ENCODE results near the gene RTKN. TPM values are rescaled to one million over a fixed set of nuclear protein-coding genes. Genes with fewer than 3 reads are reported as not detected.
A peak's percentile ranks its signal among the peaks of the same experiment; 100 is the strongest.

Gene RTKN
- total and polyA plus RNA-seq, 3 experiments from 2014 or later, result 1.1 to 1.4 (median 1.2) TPM

- peaks cover 0 to 37% (median 6%) of the 10 kb centered on the region in 3 donors for H3K36me3 Mint-ChIP-seq
- H3K4me3 Mint-ChIP-seq, result peak overlapping the region in 2 of 7 donors; percentile 36 to 71
- no peaks in the 10 kb centered on the region for H3K9me3 Mint-ChIP-seq
These were observed 60.0 kb downstream of the RTKN start for GRCh38 chr2:74381751-74382150.

DNA sequence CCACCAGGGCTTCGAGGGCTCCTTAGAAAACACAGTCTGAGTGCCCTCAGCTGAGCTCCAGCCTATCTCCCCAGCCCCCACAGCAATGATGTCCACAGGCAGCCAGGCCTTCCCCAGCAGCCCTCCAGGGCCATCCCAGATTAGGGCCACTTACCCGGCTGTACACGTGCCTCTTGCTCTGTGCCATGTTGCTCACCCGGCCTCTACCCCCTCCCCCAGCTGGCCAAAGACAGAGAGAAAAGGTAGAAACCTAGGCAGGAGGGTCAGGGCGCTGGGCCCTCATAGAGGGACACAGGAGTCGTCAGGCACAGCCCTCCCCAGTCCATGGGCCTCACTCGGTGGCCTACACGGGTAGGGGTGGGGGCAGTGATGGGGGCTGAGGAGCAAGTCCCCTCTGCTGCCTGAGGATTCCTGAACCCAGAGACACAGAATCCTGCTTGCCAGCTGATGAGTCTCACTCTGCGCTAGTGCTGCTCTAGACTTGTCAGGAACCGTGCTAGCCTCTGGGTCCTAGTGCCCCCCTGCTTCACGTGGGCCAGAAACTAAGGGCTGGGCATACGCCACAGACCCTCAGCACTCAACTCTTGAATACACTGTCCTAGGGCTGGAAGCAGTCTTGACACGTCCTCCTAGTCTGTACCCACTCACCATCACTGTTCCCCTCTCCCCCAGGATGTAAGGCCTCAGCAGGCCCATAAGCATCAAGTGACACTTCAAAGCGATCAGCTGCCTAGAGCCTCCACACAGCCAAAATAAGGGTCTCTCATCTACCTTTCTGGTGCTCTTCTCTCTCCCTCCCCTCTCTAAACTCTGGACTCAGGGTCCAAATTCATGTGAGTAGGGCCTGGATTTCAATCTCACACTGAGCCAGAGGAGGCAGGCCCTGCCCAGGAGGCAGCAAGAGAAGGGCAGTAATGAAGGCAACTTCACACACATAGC, 61.6 kb downstream of the RTKN start, which contains the start of gene DCTN1:
DCTN1 (minus strand) TSS at position 461 of the 939 bp plus-strand sequence; CDS start at position 187, 274 bp downstream.
- Mint-ChIP-seq H3K27me3 (no peaks in the 10 kb centered on the region), H3K9me3 (no peaks in the 10 kb centered on the region), H3K36me3 (peaks cover 7 to 53% (median 15%) of the 10 kb centered on the region in 3 donors), H3K4me1 (peaks cover 47 to 60% (median 59%) of the 10 kb centered on the region in 3 donors), H3K27ac (peak within 1 kb of the TSS; percentile 5 to 86 (median 54)), H3K4me3 (peak within 1 kb of the TSS; percentile 26 to 79 (median 68))
- Histone ChIP-seq H3K36me3 (ENCODE audit: insufficient read depth, low read length) (peaks cover 14% of the 10 kb centered on the region), H3K9me3 (ENCODE audit: low read length) (no peaks in the 10 kb centered on the region), H3K4me1 (ENCODE audit: insufficient read depth, low read length) (peaks cover 24% of the 10 kb centered on the region), H3K27ac (ENCODE audit: low read depth, low read length) (peak within 1 kb of the TSS; percentile 28), H3K27me3 (ENCODE audit: insufficient read depth, low read length, poor library complexity, severe bottlenecking) (no peaks in the 10 kb centered on the region), H3K4me3 (ENCODE audit: low read length) (peak within 1 kb of the TSS; percentile 33)
- peak in 1 of 5 donors; percentile 6 for DNase-seq
- CTCF ChIA-PET, result interaction anchor here (1.4 to 1.7 kb wide), 2 partner anchors 12 to 208 kb away, joined by 3 to 4 read pairs; no protein-coding TSS in a partner anchor
- POLR2A ChIA-PET, result no interaction called here

More at GRCh38 chr2:74381751-74382150, 60.0 kb downstream of the RTKN start:
- peaks cover 24% of the 10 kb centered on the region for H3K4me1 ChIP-seq (ENCODE audit: insufficient read depth, low read length)
- no peaks in the 10 kb centered on the region for H3K27me3 Mint-ChIP-seq
- CTCF ChIA-PET, result interaction anchor here (1.3 to 1.9 kb wide), 3 partner anchors 10 to 558 kb away, joined by 3 to 11 read pairs (median 4); no protein-coding TSS in a partner anchor
- no peak overlapping the region for H3K4me3 ChIP-seq (ENCODE audit: low read length)
- H3K4me1 Mint-ChIP-seq, result peaks cover 40 to 54% (median 54%) of the 10 kb centered on the region in 3 donors
- H3K27ac Mint-ChIP-seq, result peak overlapping the region in 5 of 8 donors; percentile 17 to 66 (median 40)
- POLR2A ChIA-PET, result no interaction called here
- H3K27me3 ChIP-seq (ENCODE audit: insufficient read depth, low read length, poor library complexity, severe bottlenecking), result no peaks in the 10 kb centered on the region
- no peak for DNase-seq
- H3K9me3 ChIP-seq (ENCODE audit: low read length), result no peaks in the 10 kb centered on the region
- H3K36me3 ChIP-seq (ENCODE audit: insufficient read depth, low read length), result peaks cover 14% of the 10 kb centered on the region
- no peak overlapping the region for H3K27ac ChIP-seq (ENCODE audit: low read depth, low read length)

GRCh38 chr2:74378007-74378406, 63.7 kb downstream of the RTKN start:
- Mint-ChIP-seq H3K36me3 (peaks cover 7 to 55% (median 12%) of the 10 kb centered on the region in 3 donors), H3K4me3 (no peak overlapping the region), H3K4me1 (peaks cover 46 to 60% (median 50%) of the 10 kb centered on the region in 3 donors), H3K27me3 (no peaks in the 10 kb centered on the region), H3K27ac (peak overlapping the region in 1 of 8 donors; percentile 33), H3K9me3 (no peaks in the 10 kb centered on the region)
- H3K27ac ChIP-seq (ENCODE audit: low read depth, low read length), result no peak overlapping the region
- H3K4me1 ChIP-seq (ENCODE audit: insufficient read depth, low read length), result peaks cover 24% of the 10 kb centered on the region
- no peaks in the 10 kb centered on the region for H3K27me3 ChIP-seq (ENCODE audit: insufficient read depth, low read length, poor library complexity, severe bottlenecking)
- H3K4me3 ChIP-seq (ENCODE audit: low read length), result no peak overlapping the region
- ChIA-PET CTCF (no interaction called here), POLR2A (no interaction called here)
- H3K9me3 ChIP-seq (ENCODE audit: low read length), result no peaks in the 10 kb centered on the region
- DNase-seq, result no peak
- peaks cover 14% of the 10 kb centered on the region for H3K36me3 ChIP-seq (ENCODE audit: insufficient read depth, low read length)

GRCh38 chr2:74375838-74376237, 65.9 kb downstream of the RTKN start:
- Mint-ChIP-seq H3K4me1 (peaks cover 36 to 46% (median 37%) of the 10 kb centered on the region in 3 donors), H3K9me3 (no peaks in the 10 kb centered on the region), H3K36me3 (peaks cover 10 to 68% (median 18%) of the 10 kb centered on the region in 3 donors), H3K27me3 (peaks cover 0 to 1% of the 10 kb centered on the region in 2 donors), H3K27ac (peak overlapping the region in 2 of 8 donors; percentile 38 to 42), H3K4me3 (no peak overlapping the region)
- Histone ChIP-seq H3K27me3 (ENCODE audit: insufficient read depth, low read length, poor library complexity, severe bottlenecking) (no peaks in the 10 kb centered on the region), H3K4me3 (ENCODE audit: low read length) (no peak overlapping the region), H3K27ac (ENCODE audit: low read depth, low read length) (no peak overlapping the region), H3K36me3 (ENCODE audit: insufficient read depth, low read length) (peaks cover 18% of the 10 kb centered on the region), H3K4me1 (ENCODE audit: insufficient read depth, low read length) (peaks cover 21% of the 10 kb centered on the region), H3K9me3 (ENCODE audit: low read length) (no peaks in the 10 kb centered on the region)
- CTCF ChIA-PET, result no interaction called here
- no peak for DNase-seq
- POLR2A ChIA-PET, result no interaction called here

Other genes with a start within 250 kb of the RTKN start
- 100 to 1,000 TPM; 379 to 397 TPM for gene MTHFD2, start 243.3 kb downstream of the RTKN start, total RNA-seq
- gene MTHFD2, start 243.3 kb downstream of the RTKN start, polyA plus RNA-seq, result 11.0 TPM
- gene SLC4A5, start 98.5 kb downstream of the RTKN start, total RNA-seq, result 1 to 10 TPM; 1.8 to 1.9 TPM
- 0.13 TPM for gene SLC4A5, start 98.5 kb downstream of the RTKN start, polyA plus RNA-seq
- gene DCTN1, start 61.6 kb downstream of the RTKN start, total RNA-seq, result 100 to 1,000 TPM; 113 to 114 TPM
- gene DCTN1, start 61.6 kb downstream of the RTKN start, polyA plus RNA-seq, result 90.2 TPM
- 1 to 10 TPM; 2.7 to 3.2 TPM for gene C2orf81, start 20.3 kb downstream of the RTKN start, total RNA-seq
- 2.6 TPM for gene C2orf81, start 20.3 kb downstream of the RTKN start, polyA plus RNA-seq
- 10 to 100 TPM; 75.5 to 86.6 TPM for gene WDR54, start 20.2 kb downstream of the RTKN start, total RNA-seq
- gene WDR54, start 20.2 kb downstream of the RTKN start, polyA plus RNA-seq, result 55.5 TPM
- gene INO80B, start 13.2 kb upstream of the RTKN start, total RNA-seq, result 10 to 100 TPM; 44.1 to 44.3 TPM
- gene INO80B, start 13.2 kb upstream of the RTKN start, polyA plus RNA-seq, result 7.6 TPM
- gene WBP1, start 16.5 kb upstream of the RTKN start, total RNA-seq, result 10 to 100 TPM; 31.2 to 31.6 TPM
- 37.0 TPM for gene WBP1, start 16.5 kb upstream of the RTKN start, polyA plus RNA-seq
- 10 to 100 TPM; 82.4 to 88.0 TPM for gene MOGS, start 23.4 kb upstream of the RTKN start, total RNA-seq
- 48.5 TPM for gene MOGS, start 23.4 kb upstream of the RTKN start, polyA plus RNA-seq
- 100 to 1,000 TPM; 115 to 118 TPM for gene MRPL53, start 30.7 kb upstream of the RTKN start, total RNA-seq
- gene MRPL53, start 30.7 kb upstream of the RTKN start, polyA plus RNA-seq, result 108 TPM
- gene CCDC142, start 41.1 kb upstream of the RTKN start, total RNA-seq, result 10 to 100 TPM; 20.3 to 22.8 TPM
- 9.7 TPM for gene CCDC142, start 41.1 kb upstream of the RTKN start, polyA plus RNA-seq
- gene TTC31, start 41.1 kb upstream of the RTKN start, total RNA-seq, result 10 to 100 TPM; 26.4 to 28.0 TPM
- gene TTC31, start 41.1 kb upstream of the RTKN start, polyA plus RNA-seq, result 20.5 TPM
- gene LBX2, start 57.7 kb upstream of the RTKN start, total RNA-seq, result under 1 TPM; 0.38 to 0.94 TPM
- not detected for gene LBX2, start 57.7 kb upstream of the RTKN start, polyA plus RNA-seq
- gene PCGF1, start 65.8 kb upstream of the RTKN start, total RNA-seq, result 10 to 100 TPM; 29.6 to 38.7 TPM
- 17.2 TPM for gene PCGF1, start 65.8 kb upstream of the RTKN start, polyA plus RNA-seq
- under 1 TPM; 0.37 to 0.60 TPM for gene TLX2, start 72.5 kb upstream of the RTKN start, total RNA-seq
- gene TLX2, start 72.5 kb upstream of the RTKN start, polyA plus RNA-seq, result not detected
- under 1 TPM; 0.51 to 0.83 TPM for gene DQX1, start 84.3 kb upstream of the RTKN start, total RNA-seq
- gene DQX1, start 84.3 kb upstream of the RTKN start, polyA plus RNA-seq, result not detected
- gene AUP1, start 87.8 kb upstream of the RTKN start, total RNA-seq, result 100 to 1,000 TPM; 219 to 225 TPM
- 95.8 TPM for gene AUP1, start 87.8 kb upstream of the RTKN start, polyA plus RNA-seq
- 10 to 100 TPM; 81.0 to 82.1 TPM for gene HTRA2, start 88.0 kb upstream of the RTKN start, total RNA-seq
- 26.0 TPM for gene HTRA2, start 88.0 kb upstream of the RTKN start, polyA plus RNA-seq
- 1 to 10 TPM in 1 of 2 experiments, under 1 TPM in 1; 0.77 to 1.2 TPM for gene LOXL3, start 112.0 kb upstream of the RTKN start, total RNA-seq
- 0.08 TPM for gene LOXL3, start 112.0 kb upstream of the RTKN start, polyA plus RNA-seq
- 10 to 100 TPM; 24.4 to 25.2 TPM for gene DOK1, start 112.8 kb upstream of the RTKN start, total RNA-seq
- 24.0 TPM for gene DOK1, start 112.8 kb upstream of the RTKN start, polyA plus RNA-seq
- gene M1AP, start 206.4 kb upstream of the RTKN start, total RNA-seq, result not detected
- gene M1AP, start 206.4 kb upstream of the RTKN start, polyA plus RNA-seq, result 0.39 TPM
- 1 to 10 TPM; 7.8 to 8.5 TPM for gene SEMA4F, start 212.3 kb upstream of the RTKN start, total RNA-seq
- 8.3 TPM for gene SEMA4F, start 212.3 kb upstream of the RTKN start, polyA plus RNA-seq

Data from CD8-positive, alpha-beta memory T cell (primary cell).